Measurements from ENCODE around the gene GALNT16.
"Not testable (repeated sequence)": the region's sequence is repeated elsewhere in the genome, so short reads cannot be mapped to it uniquely, and the experiment has no call there.

Gene GALNT16

DNA sequence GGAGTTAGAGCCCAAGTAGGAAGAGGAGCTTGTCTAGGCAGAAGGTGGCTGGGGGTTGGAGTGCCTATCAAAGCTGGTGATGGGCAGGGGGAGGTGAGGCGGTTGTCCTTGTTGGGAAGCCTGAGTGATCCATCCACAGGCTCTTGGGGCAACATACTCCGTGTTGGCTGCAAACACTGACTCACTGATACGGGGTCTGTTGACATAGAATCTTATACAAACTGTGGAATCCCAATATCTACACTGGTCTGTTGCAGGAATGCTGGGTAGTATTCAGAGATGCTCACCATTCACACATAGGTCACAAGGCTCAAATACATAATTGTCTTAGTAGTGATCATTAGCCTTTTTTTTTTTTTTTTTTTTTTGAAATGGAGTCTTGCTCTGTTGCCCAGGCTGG lies 112.2 kb downstream of the GALNT16 start:
- no peak for DNase-seq

- no peak for DNase-seq
Measured at GRCh38 chr14:69373104-69373503, 113.1 kb downstream of the GALNT16 start.

- DNase-seq: no peak
Measured at GRCh38 chr14:69374235-69374634, 114.3 kb downstream of the GALNT16 start.

GRCh38 chr14:69375182-69375581 lies 115.2 kb downstream of the GALNT16 start:
- no peak for DNase-seq

DNA sequence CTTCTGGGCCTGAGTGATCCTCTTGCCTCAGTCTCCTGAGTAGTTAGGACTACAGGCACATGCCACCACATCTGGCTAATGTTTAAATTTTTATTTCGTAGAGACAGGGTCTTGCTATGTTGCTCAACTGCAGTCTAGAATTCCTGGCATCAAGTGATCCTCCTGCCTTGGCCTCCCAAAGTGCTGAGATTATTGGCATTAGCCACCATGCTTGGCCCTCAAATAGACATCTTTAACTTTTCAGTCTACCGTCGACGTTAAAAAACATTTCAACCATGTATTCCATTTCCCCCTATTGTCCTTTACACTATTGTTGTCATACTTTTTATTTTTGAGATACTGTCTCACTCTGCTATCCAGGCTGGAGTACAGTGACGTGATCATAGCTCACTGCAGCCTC lies 115.8 kb downstream of the GALNT16 start:
- DNase-seq: no peak

GRCh38 chr14:69376439-69376838 lies 116.5 kb downstream of the GALNT16 start:
- DNase-seq: no peak

- DNase-seq: no peak
Measured at GRCh38 chr14:69378274-69378673, 118.3 kb downstream of the GALNT16 start.

DNA sequence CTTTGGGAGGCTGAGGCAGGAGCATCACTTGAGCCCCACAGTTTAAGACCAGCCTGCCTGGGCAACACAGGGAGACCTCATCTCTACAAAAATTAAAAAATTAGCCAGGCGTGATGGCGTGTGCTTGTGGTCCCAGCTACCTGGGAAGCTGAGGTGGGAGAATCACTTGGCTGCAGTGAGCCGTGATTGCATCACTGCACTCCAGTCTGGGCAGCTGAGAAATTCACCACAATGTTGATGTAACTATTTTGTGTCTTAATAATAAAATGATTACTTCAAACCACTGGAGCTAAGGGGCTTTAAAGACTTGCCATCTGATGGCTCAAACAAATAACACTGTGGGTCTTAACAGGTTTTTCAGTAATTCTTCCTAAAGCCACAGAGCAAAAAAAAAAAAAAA lies 127.4 kb downstream of the GALNT16 start:
- no peak for DNase-seq

- not testable (repeated sequence) for DNase-seq
Measured at GRCh38 chr14:69391400-69391799, 131.4 kb downstream of the GALNT16 start.

DNA sequence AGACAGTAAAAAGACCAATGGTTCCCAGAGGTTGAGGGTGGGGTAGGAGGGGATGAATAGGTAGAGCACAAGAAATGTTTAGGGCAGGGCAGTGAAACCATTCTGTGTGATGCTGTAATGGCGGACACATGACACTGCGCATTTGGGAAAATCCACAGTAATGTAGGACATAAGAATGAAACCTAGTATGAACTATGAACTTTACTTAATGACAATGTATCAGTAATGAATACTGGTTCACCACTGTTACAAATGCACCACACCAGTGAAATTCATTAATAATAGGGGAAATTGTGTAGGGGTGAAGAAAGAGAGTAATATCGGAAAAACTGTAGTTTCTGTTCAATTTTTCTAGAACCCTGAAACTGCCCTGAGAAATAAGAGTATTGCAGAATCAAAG lies 132.5 kb downstream of the GALNT16 start:
- DNase-seq: no peak

- no peak for DNase-seq
Measured at GRCh38 chr14:69395929-69396328, 136.0 kb downstream of the GALNT16 start.

DNA sequence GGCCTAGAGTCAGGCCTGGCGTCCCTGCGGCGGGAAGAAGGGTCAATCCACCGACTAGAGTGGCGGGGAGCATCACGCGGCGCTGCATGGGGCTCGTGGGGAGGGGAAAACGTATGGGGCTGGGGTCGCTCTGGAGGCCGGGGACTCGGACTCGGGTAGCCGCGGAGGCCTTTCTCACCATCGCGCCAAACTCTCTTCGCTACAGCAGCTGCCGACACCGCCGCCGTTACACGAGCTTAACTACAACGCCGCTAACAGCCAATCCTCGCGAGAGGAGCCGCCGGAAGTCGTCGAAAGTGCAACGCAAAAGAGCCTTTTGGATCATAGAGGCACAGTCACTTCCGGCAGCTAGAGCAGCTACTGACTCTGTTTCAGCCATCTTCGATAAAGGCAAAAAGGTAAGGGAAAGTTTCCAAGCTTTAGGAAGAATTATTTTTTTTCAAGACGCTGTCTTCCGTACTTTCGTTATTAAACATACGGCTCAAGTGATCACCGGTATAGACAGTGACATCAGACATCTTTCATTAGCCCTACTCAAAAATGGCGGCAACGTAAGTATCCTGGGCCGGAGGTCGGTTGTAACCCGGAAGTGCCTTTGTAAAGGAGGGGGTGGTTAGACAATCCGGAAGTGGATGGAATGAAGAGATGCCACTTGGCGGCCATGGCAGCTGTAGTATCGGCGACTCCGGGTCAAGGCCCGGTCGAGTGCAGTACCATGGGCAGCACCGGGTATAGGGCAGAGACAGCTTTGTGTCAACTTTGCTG lies 138.3 kb downstream of the GALNT16 start, which contains the start of the genes ERH and SLC39A9:
Gene ERH (minus strand): TSS at position 247 of the 765 bp plus-strand sequence. CDS start 66 bp downstream, at position 181.
Gene SLC39A9 (plus strand): TSS at position 640 of the 765 bp plus-strand sequence. CDS start 678 bp downstream, outside the sequence.
- peak; percentile 99 for DNase-seq

DNA sequence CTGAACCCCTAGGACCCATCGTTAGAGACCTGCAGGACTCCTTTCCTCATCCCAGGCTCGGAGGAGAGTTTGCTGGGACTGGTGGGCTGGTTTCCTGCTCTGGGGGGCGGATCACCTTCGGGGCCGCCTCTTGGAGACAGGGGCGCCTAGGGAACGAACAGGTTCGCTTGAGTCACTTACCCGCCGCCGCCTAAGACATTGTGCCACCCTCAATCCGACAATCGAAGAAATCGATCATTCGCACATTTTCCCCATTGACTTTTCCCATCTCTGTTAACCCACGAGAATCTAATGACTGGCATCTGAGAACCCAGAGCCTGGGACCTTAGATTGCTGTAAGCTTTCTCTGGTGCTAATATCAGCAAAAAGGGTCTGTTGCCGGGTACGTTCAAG lies 138.9 kb downstream of the GALNT16 start:
- no peak for DNase-seq

GRCh38 chr14:69399750-69400149 lies 139.8 kb downstream of the GALNT16 start:
- no peak for DNase-seq

- no peak for DNase-seq
Measured at GRCh38 chr14:69400154-69400553, 140.2 kb downstream of the GALNT16 start.

- no peak for DNase-seq
Measured at GRCh38 chr14:69401841-69402240, 141.9 kb downstream of the GALNT16 start.

DNA sequence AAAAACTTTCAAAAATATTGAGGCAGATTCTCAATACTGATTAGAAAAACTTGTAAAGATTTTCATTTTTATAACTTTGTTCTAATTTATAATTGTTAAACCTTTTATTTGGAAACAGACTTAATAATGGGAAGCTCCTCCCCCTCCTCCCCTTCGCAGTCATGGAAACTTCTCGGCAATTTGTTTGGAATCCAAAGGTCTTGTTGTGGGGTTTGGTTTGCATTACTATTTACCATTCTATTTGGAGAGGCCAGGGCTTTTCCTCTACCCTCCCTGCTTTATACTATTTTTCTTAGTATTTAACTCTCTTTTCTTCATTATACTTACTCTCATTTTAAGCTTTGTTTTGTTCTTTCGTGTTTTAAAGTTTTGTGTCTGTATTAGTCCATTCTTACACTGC lies 144.5 kb downstream of the GALNT16 start:
- no peak for DNase-seq

DNA sequence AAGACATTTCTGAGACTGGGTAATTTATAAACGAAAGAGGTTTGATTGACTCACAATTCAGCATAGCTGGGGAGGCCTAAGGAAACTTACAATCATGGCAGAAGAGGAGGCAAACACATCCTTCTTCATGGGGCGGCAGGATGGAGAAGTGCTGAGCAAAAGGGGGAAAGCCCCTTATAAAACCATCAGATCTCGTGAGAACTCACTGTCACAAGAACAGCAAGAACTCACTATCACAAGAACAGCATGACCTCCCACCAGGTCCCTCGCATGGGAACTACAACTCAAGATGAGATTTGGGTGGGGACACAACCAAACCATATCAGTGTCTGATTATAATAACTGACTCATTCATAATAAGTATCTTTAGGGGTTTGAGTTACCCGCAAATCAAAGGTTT lies 144.9 kb downstream of the GALNT16 start:
- no peak for DNase-seq

DNA sequence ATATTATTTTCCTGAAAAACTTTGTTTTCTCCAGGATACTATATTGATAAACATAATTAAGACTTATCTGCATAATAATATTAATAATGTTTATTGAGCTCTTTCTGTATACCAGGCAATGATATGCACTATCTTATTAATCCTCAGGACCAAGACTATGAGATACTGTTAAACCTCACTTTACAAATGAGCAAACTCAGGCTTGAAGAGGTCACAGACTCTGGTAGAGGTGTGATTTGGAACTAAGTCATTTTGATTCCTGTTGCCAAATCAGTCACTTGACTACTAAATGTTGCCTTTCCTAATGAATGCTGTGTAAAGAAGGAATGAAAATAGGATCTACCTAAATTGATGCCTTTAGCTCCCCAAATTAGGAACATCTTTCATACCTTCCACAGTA lies 145.8 kb downstream of the GALNT16 start:
- DNase-seq: no peak
